NCI-H2081 (cell line): ENCODE results near the gene C1QL4.
A peak's percentile ranks its signal among the peaks of the same experiment; 100 is the strongest.
"Not testable (repeated sequence)": the region's sequence is repeated elsewhere in the genome, so short reads cannot be mapped to it uniquely, and the experiment has no call there.

Experiments
- DNase-seq, 2 experiments: peaks; one replicate each; lab custom pipeline; 2025; lab: John Stamatoyannopoulos, UW

The C1QL4 gene

GRCh38 chr12:49336645-49337584 is at the start of gene C1QL4:
Gene C1QL4 (minus strand): TSS chr12:49337188. CDS start chr12:49336477, 711 bp downstream.
- DNase-seq = peak; percentile 71 to 72

- DNase-seq = not testable (repeated sequence)
Measured at GRCh38 chr12:49380184-49380583, 43.2 kb upstream of the C1QL4 start.

- no peak for DNase-seq
Measured at GRCh38 chr12:49377386-49377785, 40.4 kb upstream of the C1QL4 start.

GRCh38 chr12:49375406-49375805 is 38.4 kb upstream of the C1QL4 start:
- peak in 1 of 2 experiments; percentile 3 for DNase-seq

- no peak for DNase-seq
Measured at GRCh38 chr12:49370539-49370938, 33.6 kb upstream of the C1QL4 start.

GRCh38 chr12:49369411-49370145 is 32.6 kb upstream of the C1QL4 start:
- DNase-seq = peak; percentile 13 to 50

- no peak for DNase-seq
Measured at GRCh38 chr12:49368240-49368600, 31.2 kb upstream of the C1QL4 start.

GRCh38 chr12:49367381-49368239 is 30.6 kb upstream of the C1QL4 start, which contains the start of gene SPATS2:
Gene SPATS2 (plus strand): TSS chr12:49367462. CDS start chr12:49461013, 93,551 bp downstream.
- peak in 1 of 2 experiments; percentile 54 for DNase-seq

- DNase-seq = peak; percentile 91 to 96
Measured at GRCh38 chr12:49366652-49367380, 29.8 kb upstream of the C1QL4 start.

GRCh38 chr12:49366096-49366651 is 29.2 kb upstream of the C1QL4 start:
- no peak for DNase-seq

GRCh38 chr12:49365542-49365941 is 28.6 kb upstream of the C1QL4 start:
- no peak for DNase-seq

GRCh38 chr12:49364989-49365388 is 28.0 kb upstream of the C1QL4 start:
- no peak for DNase-seq

- DNase-seq = no peak
Measured at GRCh38 chr12:49362077-49362476, 25.1 kb upstream of the C1QL4 start.

GRCh38 chr12:49359671-49360070 is 22.7 kb upstream of the C1QL4 start:
- DNase-seq = no peak

- DNase-seq = peak; percentile 65 to 71
Measured at GRCh38 chr12:49358483-49359141, 21.6 kb upstream of the C1QL4 start.

GRCh38 chr12:49357103-49357678 is 20.2 kb upstream of the C1QL4 start:
- DNase-seq = peak in 1 of 2 experiments; percentile 18

GRCh38 chr12:49355913-49356312 is 18.9 kb upstream of the C1QL4 start:
- no peak for DNase-seq

- DNase-seq = no peak
Measured at GRCh38 chr12:49352351-49352750, 15.4 kb upstream of the C1QL4 start.

GRCh38 chr12:49349266-49349665 is 12.3 kb upstream of the C1QL4 start:
- DNase-seq = no peak

GRCh38 chr12:49348781-49349180 is 11.8 kb upstream of the C1QL4 start:
- DNase-seq = no peak
